Tibial nerve (tissue), 4 donors: ENCODE results near the gene DQX1.

ENCODE experiments used
- EP300 ChIP-seq, 2 donors: sonication (generic); formaldehyde crosslinking; IDR thresholded peaks; one replicate each; pipeline ENCODE4 v1.6.1; 2017; ENCODE audit warnings: antibody characterized with exemption in 2 of 2, mild to moderate bottlenecking in 1 of 2
- POLR2A ChIP-seq, 2 donors: fragments of 450-650 bp; IDR thresholded peaks; one replicate each; pipeline ENCODE4 v1.6.1; 2017; ENCODE audit warnings: antibody characterized with exemption in 2 of 2, mild to moderate bottlenecking in 2 of 2, moderate library complexity in 2 of 2
- TF ChIP-seq, protein P1 (sequence below), 5 experiments: fragments of 200-600 bp in 3 of 5; fragments of 450-650 bp in 2 of 5; sonication (generic) in 3 of 5; IDR thresholded peaks; one replicate each; pipeline ENCODE4 v1.5.1; 2016 to 2019; ENCODE audit warnings: antibody characterized with exemption in 5 of 5, mild to moderate bottlenecking in 3 of 5, moderate library complexity in 2 of 5

DNA sequence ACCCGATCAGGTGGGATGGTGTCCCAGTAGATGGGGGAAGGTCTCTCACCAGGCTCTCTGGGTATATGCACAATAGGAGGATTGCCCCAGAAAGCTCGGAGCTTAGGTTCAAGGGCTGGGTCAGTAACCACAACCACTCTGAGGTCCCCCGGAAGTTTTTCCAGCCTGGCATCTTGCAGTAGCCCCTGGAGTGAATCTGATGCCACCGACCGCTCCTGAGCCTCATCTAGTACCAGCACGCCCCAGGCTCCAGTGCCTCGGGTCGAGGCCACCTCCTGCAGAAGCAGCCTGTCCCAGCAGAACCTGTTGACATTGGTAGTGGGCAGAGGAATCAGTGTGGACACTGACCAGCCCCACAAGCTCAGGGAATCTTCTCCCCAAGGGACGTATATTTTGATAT is 2.0 kb downstream of the DQX1 start:
- TF ChIP-seq, protein P1, sequence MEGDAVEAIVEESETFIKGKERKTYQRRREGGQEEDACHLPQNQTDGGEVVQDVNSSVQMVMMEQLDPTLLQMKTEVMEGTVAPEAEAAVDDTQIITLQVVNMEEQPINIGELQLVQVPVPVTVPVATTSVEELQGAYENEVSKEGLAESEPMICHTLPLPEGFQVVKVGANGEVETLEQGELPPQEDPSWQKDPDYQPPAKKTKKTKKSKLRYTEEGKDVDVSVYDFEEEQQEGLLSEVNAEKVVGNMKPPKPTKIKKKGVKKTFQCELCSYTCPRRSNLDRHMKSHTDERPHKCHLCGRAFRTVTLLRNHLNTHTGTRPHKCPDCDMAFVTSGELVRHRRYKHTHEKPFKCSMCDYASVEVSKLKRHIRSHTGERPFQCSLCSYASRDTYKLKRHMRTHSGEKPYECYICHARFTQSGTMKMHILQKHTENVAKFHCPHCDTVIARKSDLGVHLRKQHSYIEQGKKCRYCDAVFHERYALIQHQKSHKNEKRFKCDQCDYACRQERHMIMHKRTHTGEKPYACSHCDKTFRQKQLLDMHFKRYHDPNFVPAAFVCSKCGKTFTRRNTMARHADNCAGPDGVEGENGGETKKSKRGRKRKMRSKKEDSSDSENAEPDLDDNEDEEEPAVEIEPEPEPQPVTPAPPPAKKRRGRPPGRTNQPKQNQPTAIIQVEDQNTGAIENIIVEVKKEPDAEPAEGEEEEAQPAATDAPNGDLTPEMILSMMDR (IDR thresholded peaks at IDR 0.05) = no peak
- TF ChIP-seq POLR2A (IDR thresholded peaks at IDR 0.05) (no peak), EP300 (IDR thresholded peaks at IDR 0.05) (no peak)
